Choroid plexus epithelial cell (primary cell): ENCODE measurements around the gene VPS35L.

Experiments used
- DNase-seq: peaks from one replicate; pipeline ENCODE4 v3.0.0-alpha.2; 2010; ENCODE audit warnings: low read depth
- H3K4me3 ChIP-seq: 2 replicates; pipeline ENCODE4 v1.5.1; 2011; ENCODE audit warnings: low read depth, mild to moderate bottlenecking, control low read depth, low read length, moderate library complexity
- TF ChIP-seq, protein P1 (sequence below): conservative IDR thresholded peaks from 2 replicates; pipeline ENCODE4 v1.5.1; 2011; ENCODE audit warnings: low read depth, mild to moderate bottlenecking, control low read depth, inconsistent platforms, low read length, moderate library complexity

Gene VPS35L

DNA sequence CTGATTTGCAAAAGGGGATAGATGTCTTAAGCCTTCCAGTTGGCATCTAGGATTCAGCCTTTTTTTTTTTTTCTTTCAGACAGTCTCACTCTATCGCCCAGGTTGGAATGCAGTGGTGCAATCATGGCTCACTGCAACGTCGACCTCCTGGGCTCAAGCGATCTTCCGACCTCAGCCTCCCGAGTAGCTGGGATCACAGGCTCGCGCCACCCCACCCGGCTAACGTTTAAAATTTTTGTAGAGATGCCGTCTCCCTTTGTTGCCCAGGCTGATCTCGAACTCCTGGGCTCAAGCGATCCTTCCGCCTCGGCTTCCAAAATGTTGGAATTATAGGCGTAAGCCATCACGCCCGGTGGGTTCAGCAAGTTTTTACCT lies 32.3 kb upstream of the VPS35L start:
- no peak for DNase-seq
- H3K4me3 ChIP-seq = no peak overlapping the region
- TF ChIP-seq, protein P1, sequence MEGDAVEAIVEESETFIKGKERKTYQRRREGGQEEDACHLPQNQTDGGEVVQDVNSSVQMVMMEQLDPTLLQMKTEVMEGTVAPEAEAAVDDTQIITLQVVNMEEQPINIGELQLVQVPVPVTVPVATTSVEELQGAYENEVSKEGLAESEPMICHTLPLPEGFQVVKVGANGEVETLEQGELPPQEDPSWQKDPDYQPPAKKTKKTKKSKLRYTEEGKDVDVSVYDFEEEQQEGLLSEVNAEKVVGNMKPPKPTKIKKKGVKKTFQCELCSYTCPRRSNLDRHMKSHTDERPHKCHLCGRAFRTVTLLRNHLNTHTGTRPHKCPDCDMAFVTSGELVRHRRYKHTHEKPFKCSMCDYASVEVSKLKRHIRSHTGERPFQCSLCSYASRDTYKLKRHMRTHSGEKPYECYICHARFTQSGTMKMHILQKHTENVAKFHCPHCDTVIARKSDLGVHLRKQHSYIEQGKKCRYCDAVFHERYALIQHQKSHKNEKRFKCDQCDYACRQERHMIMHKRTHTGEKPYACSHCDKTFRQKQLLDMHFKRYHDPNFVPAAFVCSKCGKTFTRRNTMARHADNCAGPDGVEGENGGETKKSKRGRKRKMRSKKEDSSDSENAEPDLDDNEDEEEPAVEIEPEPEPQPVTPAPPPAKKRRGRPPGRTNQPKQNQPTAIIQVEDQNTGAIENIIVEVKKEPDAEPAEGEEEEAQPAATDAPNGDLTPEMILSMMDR = no peak

DNA sequence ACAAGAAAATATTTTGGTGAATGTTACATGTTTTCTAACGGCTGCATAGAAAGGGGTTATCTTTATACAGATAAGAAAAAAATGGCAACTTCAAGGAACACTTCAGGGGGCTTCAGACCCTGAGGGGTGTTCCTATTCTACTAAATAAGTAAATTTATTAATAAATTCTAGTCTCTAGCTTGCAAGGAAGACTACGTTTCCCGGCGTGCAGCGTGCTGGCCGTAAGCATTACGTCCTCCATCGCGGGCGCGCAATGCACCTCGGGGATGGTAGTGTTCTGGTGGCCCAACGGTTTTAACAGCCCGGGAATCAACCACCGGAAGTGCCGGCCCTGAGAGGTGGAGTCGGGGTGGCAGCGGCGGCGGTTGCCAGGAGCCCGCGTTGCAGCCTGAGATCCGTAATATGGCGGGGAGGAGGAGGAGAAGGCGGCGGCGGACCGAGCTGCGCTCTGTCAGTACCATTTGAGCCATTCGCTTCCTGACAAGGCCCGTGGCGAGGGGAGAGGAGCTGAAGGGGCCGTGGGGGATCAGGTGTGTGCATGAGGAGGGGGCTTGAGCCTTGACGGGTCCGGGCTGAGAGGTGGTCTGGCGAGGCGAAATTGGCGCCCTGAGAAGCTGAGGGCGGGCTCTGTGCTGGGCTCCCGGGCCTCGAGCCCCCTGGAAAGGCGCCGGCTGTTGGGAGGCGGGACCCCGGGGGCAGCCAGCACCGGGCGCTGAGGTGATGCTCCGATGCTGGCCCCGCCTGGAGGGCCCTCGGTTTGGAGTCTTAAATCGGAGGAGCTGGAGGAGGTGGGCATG lies 31.7 kb upstream of the VPS35L start, which contains the start of gene CCP110:
CCP110 (plus strand) TSS at position 384 of the 797 bp plus-strand sequence. CDS start 3,940 bp downstream, outside the sequence.
- TF ChIP-seq, protein P1 = no peak
- peak; percentile 98 for DNase-seq
- H3K4me3 ChIP-seq = peak within 1 kb of the TSS; percentile 96

DNA sequence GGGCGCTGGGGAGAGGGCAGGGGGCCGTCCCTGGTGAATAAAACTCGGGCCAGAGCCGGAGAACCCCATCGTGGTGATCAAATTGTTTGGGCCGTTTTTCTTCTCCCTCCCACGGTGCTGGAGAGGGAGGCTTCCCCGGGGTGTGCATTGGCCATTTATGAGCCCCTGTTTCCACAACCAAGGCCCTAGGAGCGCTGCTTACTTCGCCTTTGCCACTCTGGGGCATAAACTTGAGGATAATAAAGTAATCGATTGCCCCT lies 31.2 kb upstream of the VPS35L start:
- TF ChIP-seq, protein P1 = no peak
- no peak for DNase-seq
- peak overlapping the region; percentile 96 for H3K4me3 ChIP-seq

DNA sequence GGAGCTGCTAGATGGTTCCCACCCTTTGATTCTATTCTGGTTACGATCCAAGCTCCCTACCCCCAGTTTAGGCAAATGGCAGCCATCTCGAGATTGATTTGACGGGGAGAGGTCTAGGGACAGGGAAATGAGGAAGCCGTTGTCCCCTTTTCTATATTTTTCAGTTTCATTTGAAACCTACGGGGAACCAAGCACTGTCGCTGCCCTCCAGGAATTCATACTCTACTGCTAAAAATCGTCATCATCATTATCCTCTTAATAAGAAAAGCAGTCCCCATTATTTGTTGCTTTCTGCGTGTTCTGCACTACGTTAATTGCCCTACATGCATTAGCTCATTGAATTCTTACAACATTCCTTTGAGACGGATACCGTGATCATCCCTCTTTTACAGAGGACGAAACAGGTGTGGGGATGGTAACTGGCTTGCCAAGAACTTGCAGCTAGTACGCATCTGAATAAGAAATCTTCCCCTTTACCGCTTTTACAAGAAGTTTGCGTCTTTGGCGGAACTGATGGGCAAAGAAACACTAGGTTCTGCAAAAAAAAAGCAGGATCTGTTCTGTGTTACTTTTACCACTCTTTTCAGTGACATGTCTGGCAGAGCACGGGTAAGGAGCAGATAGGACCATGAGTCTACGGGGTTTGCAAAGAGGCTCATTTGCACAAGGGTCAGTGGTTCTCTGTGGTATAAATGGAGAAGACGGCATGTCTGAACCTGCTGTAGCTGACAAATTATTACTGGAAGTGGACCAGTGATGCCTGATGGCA lies 30.7 kb upstream of the VPS35L start:
- TF ChIP-seq, protein P1 = no peak
- DNase-seq = no peak

DNA sequence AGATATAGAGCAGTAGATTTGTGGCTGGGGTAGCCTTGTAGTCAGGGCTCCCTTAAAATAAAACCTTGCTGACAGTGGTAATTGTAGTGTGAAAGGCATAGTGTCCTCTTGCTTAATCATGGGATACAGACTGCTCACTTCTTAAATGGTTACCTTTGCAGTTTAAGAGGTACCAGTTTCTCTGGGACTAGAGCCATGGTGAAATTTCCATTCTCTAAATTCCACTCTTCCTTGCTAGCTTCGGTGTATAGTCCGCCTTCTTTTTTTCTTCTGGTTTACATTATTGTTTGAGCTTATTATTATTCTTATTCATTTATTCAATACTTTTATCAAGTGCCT lies 30.1 kb upstream of the VPS35L start:
- peak overlapping the region; percentile 96 for H3K4me3 ChIP-seq
- no peak for DNase-seq
- TF ChIP-seq, protein P1 = no peak

More for the DNA sequence above, 30.7 kb upstream of the VPS35L start:
- H3K4me3 ChIP-seq = peak overlapping the region; percentile 96

DNA sequence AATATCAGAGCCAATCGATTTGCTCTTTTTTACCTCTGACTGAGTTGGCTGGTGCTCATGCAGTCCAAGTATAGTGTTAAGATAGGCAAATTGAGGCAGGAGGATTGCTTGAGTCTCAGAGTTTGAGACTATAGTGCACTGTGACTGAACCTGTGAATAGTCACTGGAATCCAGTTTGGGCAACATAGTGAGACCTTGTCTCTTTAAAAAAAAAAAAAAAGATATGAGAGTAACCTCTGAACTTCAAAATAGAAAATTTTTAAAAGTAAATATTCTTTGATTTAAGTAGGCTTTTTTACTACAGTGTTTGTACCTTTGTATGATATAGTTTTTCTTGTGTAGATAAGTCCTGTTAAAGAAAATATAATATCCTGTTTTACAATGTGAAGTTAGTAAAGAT lies 28.3 kb upstream of the VPS35L start:
- no peak overlapping the region for H3K4me3 ChIP-seq
- TF ChIP-seq, protein P1 = no peak

DNA sequence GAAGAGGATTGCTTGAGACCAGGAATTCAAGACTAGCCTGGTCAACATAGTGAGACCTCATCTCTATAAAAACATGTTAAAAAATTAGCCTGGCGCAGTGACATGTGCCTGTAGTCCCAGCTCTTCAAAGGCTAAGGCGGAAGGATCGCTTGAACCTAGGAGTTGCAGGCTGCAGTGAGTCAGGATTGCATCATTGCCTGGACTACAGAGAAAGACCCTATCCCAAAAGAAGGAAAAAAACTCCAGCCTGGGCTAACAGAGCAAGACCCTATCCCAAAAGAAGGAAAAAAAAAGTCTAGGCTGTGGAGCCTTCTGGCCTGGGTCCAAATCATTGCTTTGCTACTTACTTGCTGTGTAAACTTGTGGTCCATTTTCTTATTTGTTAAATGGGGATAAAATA lies 26.8 kb upstream of the VPS35L start:
- TF ChIP-seq, protein P1 = no peak

More for the DNA sequence above, 28.3 kb upstream of the VPS35L start:
- no peak for DNase-seq

More for the DNA sequence above, 26.8 kb upstream of the VPS35L start:
- no peak overlapping the region for H3K4me3 ChIP-seq
- DNase-seq = no peak
